ENCODE measurements around the gene AFF2. TPM values are rescaled to one million over a fixed set of nuclear protein-coding genes. Genes with fewer than 3 reads are reported as not detected.

The AFF2 gene
- total RNA-seq, 3 donors from 2014 or later: 0.29 to 0.63 TPM; not detected in 1

GRCh38 chrX:148522006-148522405, 21.6 kb downstream of the AFF2 start:
- ATAC-seq (no peak), DNase-seq (no peak)
- intact Hi-C loops (cut with DNase I, micrococcal nuclease): no loop called here
- H3K9me3 ChIP-seq: no peaks in the 10 kb centered on the region
- TF ChIP-seq CTCF (IDR thresholded peaks at IDR 0.05): no peak
- no peak overlapping the region for H3K4me3 ChIP-seq
- H3K36me3 ChIP-seq (ENCODE audit: low read depth): no peaks in the 10 kb centered on the region
- no peaks in the 10 kb centered on the region for H3K4me1 ChIP-seq (ENCODE audit: low read depth)

GRCh38 chrX:148523303-148524080, 23.1 kb downstream of the AFF2 start:
- intact Hi-C loops (cut with DNase I, micrococcal nuclease): no loop called here
- no peaks in the 10 kb centered on the region for H3K9me3 ChIP-seq
- H3K36me3 ChIP-seq (ENCODE audit: low read depth): no peaks in the 10 kb centered on the region
- H3K4me3 ChIP-seq: no peak overlapping the region
- TF ChIP-seq CTCF (IDR thresholded peaks at IDR 0.05): no peak
- ATAC-seq (no peak), DNase-seq (no peak)
- H3K4me1 ChIP-seq (ENCODE audit: low read depth): no peaks in the 10 kb centered on the region

DNA sequence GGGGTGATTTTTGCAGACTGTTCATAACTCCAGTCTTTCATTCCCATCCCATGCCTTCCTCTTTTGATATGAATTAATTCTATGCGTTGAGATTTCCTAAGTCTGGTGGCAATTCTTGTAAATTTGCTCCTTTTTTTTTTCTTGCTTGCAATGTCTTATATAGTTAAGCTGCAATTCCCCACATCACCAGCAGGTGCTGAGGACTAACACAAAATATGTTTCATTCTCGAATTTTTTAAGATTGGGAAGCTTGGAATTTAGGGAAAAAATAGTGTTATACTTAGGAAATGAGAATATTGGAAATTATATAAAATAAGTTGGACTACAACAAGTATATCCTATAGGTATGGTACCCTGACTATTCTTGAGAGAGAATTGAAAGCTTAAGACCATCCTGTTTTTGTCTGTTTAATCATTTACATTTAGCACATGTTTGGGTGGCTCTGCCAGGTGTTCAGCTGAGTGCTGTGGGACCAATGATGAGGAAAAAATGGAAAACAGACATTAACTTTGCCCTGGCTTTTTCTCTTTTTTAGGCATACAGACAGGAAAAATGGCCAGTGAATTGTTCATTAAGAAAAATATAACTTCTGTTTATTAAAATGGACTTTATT, 30.2 kb downstream of the AFF2 start:
- Histone ChIP-seq H3K4me3 (no peak overlapping the region), H3K9me3 (no peaks in the 10 kb centered on the region), H3K36me3 (ENCODE audit: low read depth) (no peaks in the 10 kb centered on the region), H3K4me1 (ENCODE audit: low read depth) (no peaks in the 10 kb centered on the region)
- TF ChIP-seq CTCF (IDR thresholded peaks at IDR 0.05): peak; percentile 17
- ATAC-seq: no peak
- DNase-seq: peak in 1 of 3 donors; percentile 28
- intact Hi-C loops (cut with DNase I, micrococcal nuclease): no loop called here

- H3K4me1 ChIP-seq (ENCODE audit: low read depth): no peaks in the 10 kb centered on the region
- no peaks in the 10 kb centered on the region for H3K36me3 ChIP-seq (ENCODE audit: low read depth)
- H3K9me3 ChIP-seq: no peaks in the 10 kb centered on the region
- DNase-seq: no peak
- TF ChIP-seq CTCF (IDR thresholded peaks at IDR 0.05): no peak
- ATAC-seq: no peak
- no peak overlapping the region for H3K4me3 ChIP-seq
- intact Hi-C loops (cut with DNase I, micrococcal nuclease): no loop called here
Observed at GRCh38 chrX:148534291-148534690, 33.9 kb downstream of the AFF2 start.

GRCh38 chrX:148535639-148536038, 35.2 kb downstream of the AFF2 start:
- Histone ChIP-seq H3K9me3 (no peaks in the 10 kb centered on the region), H3K36me3 (ENCODE audit: low read depth) (no peaks in the 10 kb centered on the region), H3K4me3 (no peak overlapping the region), H3K4me1 (ENCODE audit: low read depth) (no peaks in the 10 kb centered on the region)
- intact Hi-C loops (cut with DNase I, micrococcal nuclease): no loop called here
- ATAC-seq (no peak), DNase-seq (no peak)
- no peak for TF ChIP-seq CTCF (IDR thresholded peaks at IDR 0.05)
